ENCODE results near the gene APMAP. TPM values are rescaled to one million over a fixed set of nuclear protein-coding genes. Genes with fewer than 3 reads are reported as not detected.

The APMAP gene
- total RNA-seq, 2 experiments from 2014 or later = 27.7 to 28.0 TPM

GRCh38 chr20:25030649-25031207 is 38.2 kb upstream of the APMAP start:
- no peak overlapping the region for H3K27ac ChIP-seq (ENCODE audit: low read depth, low read length, poor library complexity, severe bottlenecking)
- no peaks in the 10 kb centered on the region for H3K9me3 ChIP-seq (ENCODE audit: low read length)
- no peak overlapping the region for H2AFZ ChIP-seq (ENCODE audit: low read length)
- H3K4me2 ChIP-seq (ENCODE audit: low read length) = no peak overlapping the region
- no peak overlapping the region for H3K4me3 ChIP-seq (ENCODE audit: low read depth, low read length, poor library complexity, severe bottlenecking)
- DNase-seq (ENCODE audit: low spot score) = no peak
- H3K36me3 ChIP-seq (ENCODE audit: insufficient read depth, low read length) = no peaks in the 10 kb centered on the region
- BruUV-seq (replicated peaks) = no TSS peak
- H3K4me1 ChIP-seq (ENCODE audit: insufficient read depth, low read length, poor library complexity, severe bottlenecking) = peaks cover 5% of the 10 kb centered on the region
- ChIA-PET CTCF (ENCODE audit: unreplicated experiment) (no interaction called here), POLR2A (no interaction called here)
- intact Hi-C loops (cut with micrococcal nuclease; ENCODE audit: unreplicated experiment) = no loop called here
- H4K20me1 ChIP-seq (ENCODE audit: insufficient read depth, low read length) = no peaks in the 10 kb centered on the region
- TF ChIP-seq EZH2phosphoT487 (IDR thresholded peaks at IDR 0.05; ENCODE audit: borderline replicate concordance, low read depth, low read length) (no peak), CTCF (conservative IDR thresholded peaks at IDR 0.05; ENCODE audit: low read length) (no peak)
- H3K79me2 ChIP-seq (ENCODE audit: insufficient read depth, low read depth, low read length) = no peaks in the 10 kb centered on the region
- no peaks in the 10 kb centered on the region for H3K9me2 ChIP-seq (ENCODE audit: insufficient read depth, low read length)

GRCh38 chr20:25030007-25030648 is 37.6 kb upstream of the APMAP start:
- POLR2A ChIA-PET = no interaction called here

More at GRCh38 chr20:25030007-25030648, 37.6 kb upstream of the APMAP start:
- H3K36me3 ChIP-seq (ENCODE audit: insufficient read depth, low read length) = no peaks in the 10 kb centered on the region
- H2AFZ ChIP-seq (ENCODE audit: low read length) = no peak overlapping the region
- no peak overlapping the region for H3K4me3 ChIP-seq (ENCODE audit: low read depth, low read length, poor library complexity, severe bottlenecking)
- no peaks in the 10 kb centered on the region for H3K9me3 ChIP-seq (ENCODE audit: low read length)
- intact Hi-C loops (cut with micrococcal nuclease; ENCODE audit: unreplicated experiment) = no loop called here
- H3K79me2 ChIP-seq (ENCODE audit: insufficient read depth, low read depth, low read length) = no peaks in the 10 kb centered on the region
- H3K27ac ChIP-seq (ENCODE audit: low read depth, low read length, poor library complexity, severe bottlenecking) = no peak overlapping the region
- no peaks in the 10 kb centered on the region for H3K9me2 ChIP-seq (ENCODE audit: insufficient read depth, low read length)
- no peak overlapping the region for H3K4me2 ChIP-seq (ENCODE audit: low read length)
- CTCF ChIA-PET (ENCODE audit: unreplicated experiment) = no interaction called here
- BruUV-seq (replicated peaks) = no TSS peak
- no peaks in the 10 kb centered on the region for H3K4me1 ChIP-seq (ENCODE audit: insufficient read depth, low read length, poor library complexity, severe bottlenecking)
- no peak for TF ChIP-seq CTCF (conservative IDR thresholded peaks at IDR 0.05; ENCODE audit: low read length)
- no peak for TF ChIP-seq EZH2phosphoT487 (IDR thresholded peaks at IDR 0.05; ENCODE audit: borderline replicate concordance, low read depth, low read length)
- no peaks in the 10 kb centered on the region for H4K20me1 ChIP-seq (ENCODE audit: insufficient read depth, low read length)
- DNase-seq (ENCODE audit: low spot score) = no peak
